ENCODE results near the gene DDTL.

Gene DDTL

GRCh38 chr22:24007253-24008021 lies 40.7 kb downstream of the DDTL start:
- DNase-seq, result no peak

GRCh38 chr22:24008022-24008283 lies 41.3 kb downstream of the DDTL start:
- DNase-seq, result no peak

- DNase-seq, result no peak
Measured at GRCh38 chr22:24008381-24009226, 41.9 kb downstream of the DDTL start.

GRCh38 chr22:24009227-24010017 lies 42.7 kb downstream of the DDTL start:
- no peak for DNase-seq

GRCh38 chr22:24010018-24010391 lies 43.3 kb downstream of the DDTL start:
- DNase-seq, result no peak

GRCh38 chr22:24011735-24012068 lies 45.0 kb downstream of the DDTL start:
- no peak for DNase-seq

- DNase-seq, result no peak
Measured at GRCh38 chr22:24016156-24016555, 49.5 kb downstream of the DDTL start.

GRCh38 chr22:24021304-24021703 lies 54.6 kb downstream of the DDTL start:
- DNase-seq, result no peak

Measured in kidney glomerular epithelial cell (primary cell).